GM18868 (cell line): ENCODE data around the gene GNG4.
"Not testable (repeated sequence)": the region's sequence is repeated elsewhere in the genome, so short reads cannot be mapped to it uniquely, and the experiment has no call there.

ENCODE experiments used
- ATAC-seq: cut with Tn5 transposase; IDR thresholded peaks from one replicate; pipeline ENCODE4 v1.9.1; 2021; ENCODE audit warnings: mild to moderate bottlenecking, moderate library complexity; ENCODE audit not compliant: unreplicated experiment

Gene GNG4

GRCh38 chr1:235588156-235588555 is 61.4 kb downstream of the GNG4 start:
- ATAC-seq = no peak

DNA sequence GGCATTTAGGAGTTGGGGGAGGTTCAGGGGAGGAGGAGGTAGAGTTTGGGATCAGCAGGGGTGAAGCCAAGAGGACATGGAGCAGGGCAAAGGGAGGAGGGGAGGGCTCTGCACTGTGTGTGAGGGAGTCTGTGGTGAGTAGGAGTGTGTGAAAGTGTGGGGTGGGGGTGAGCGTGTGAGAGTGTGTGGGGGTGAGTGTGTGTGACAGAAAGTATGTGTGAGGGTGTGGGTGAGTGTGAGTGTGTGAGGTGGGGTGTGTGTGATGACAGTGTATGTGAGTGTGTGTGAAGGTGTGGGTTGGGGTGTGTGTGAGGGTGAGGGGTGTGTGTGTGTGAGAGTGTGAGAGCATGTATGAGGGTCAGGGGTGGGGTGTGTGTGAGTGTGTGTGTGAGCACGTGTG is 62.6 kb downstream of the GNG4 start:
- no peak for ATAC-seq

- no peak for ATAC-seq
Measured at GRCh38 chr1:235586413-235586812, 63.2 kb downstream of the GNG4 start.

DNA sequence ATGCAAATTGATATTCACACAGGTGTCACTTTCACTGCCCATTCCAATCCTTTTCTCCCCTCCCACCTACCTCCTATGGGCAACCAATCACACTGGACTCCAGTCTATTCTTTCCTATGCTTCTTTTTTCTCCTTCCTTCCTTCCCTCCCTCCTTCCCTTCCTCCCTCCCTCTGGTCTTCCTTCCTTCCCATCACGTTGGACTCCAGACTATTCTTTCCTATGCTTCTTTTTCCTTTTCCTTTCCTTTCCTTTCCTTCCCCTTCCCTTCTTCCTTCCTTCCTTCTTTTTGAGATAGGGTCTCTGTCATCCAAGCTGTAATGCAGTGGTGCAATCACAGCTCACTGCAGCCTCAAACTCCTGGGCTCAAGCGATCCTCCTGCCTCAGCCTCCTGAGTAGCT is 64.6 kb downstream of the GNG4 start:
- no peak for ATAC-seq

- ATAC-seq = no peak
Measured at GRCh38 chr1:235583511-235584001, 66.0 kb downstream of the GNG4 start.

DNA sequence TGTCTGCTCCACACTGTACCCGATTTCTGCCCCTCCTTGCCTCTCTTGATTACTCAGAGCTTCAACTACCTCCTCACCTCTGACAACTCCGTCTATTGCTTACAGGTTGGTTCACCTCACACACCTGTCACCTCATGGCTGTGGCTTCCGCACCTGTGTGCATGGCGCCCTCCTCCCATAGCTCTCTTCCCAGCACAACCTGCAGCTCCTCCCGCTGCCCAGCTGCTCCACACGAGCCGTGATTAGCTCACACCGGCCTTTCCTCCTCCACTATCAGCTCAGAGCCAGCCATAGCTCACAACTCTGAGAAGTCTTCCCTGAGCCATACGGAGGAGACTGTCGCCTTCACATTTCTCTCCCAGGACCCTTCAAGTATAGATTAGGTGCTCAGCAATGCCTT is 67.5 kb downstream of the GNG4 start:
- no peak for ATAC-seq

GRCh38 chr1:235579891-235580290 is 69.7 kb downstream of the GNG4 start:
- ATAC-seq = no peak

GRCh38 chr1:235575597-235575996 is 74.0 kb downstream of the GNG4 start:
- ATAC-seq = no peak

- no peak for ATAC-seq
Measured at GRCh38 chr1:235573880-235574279, 75.7 kb downstream of the GNG4 start.

DNA sequence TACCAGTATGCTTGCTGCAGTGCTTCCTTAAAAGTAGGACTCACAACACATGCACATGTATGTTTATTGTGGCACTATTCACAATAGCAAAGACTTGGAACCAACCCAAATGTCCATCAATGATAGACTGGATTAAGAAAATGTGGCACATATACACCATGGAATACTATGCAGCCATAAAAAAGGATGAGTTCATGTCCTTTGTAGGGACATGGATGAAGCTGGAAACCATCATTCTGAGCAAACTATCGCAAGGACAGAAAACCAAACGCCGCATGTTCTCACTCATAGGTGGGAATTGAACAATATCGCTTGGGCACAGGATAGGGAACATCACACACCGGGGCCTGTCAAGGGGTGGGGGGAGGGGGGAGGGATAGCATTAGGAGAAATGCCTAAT is 76.6 kb downstream of the GNG4 start:
- ATAC-seq = not testable (repeated sequence)

DNA sequence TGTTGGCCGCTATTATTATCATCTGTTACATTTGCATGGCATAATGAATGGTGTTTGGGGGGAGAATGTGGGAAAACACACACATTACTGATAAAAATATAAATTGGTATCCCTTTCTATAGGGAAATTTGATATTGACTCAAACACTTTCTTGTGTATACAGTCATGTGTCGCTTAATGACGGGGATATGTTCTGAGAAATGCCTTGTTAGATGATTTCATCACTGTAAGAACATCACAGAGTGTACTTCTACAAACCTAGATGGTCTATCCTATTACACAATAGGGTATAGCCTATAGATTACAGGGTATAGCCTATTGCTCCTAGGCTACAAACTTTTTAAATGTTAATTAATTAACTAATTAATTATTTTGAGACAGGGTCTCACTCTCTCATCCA is 78.1 kb downstream of the GNG4 start:
- ATAC-seq = no peak

GRCh38 chr1:235567812-235568503 is 81.6 kb downstream of the GNG4 start:
- ATAC-seq = no peak

- ATAC-seq = no peak
Measured at GRCh38 chr1:235566084-235566483, 83.5 kb downstream of the GNG4 start.

DNA sequence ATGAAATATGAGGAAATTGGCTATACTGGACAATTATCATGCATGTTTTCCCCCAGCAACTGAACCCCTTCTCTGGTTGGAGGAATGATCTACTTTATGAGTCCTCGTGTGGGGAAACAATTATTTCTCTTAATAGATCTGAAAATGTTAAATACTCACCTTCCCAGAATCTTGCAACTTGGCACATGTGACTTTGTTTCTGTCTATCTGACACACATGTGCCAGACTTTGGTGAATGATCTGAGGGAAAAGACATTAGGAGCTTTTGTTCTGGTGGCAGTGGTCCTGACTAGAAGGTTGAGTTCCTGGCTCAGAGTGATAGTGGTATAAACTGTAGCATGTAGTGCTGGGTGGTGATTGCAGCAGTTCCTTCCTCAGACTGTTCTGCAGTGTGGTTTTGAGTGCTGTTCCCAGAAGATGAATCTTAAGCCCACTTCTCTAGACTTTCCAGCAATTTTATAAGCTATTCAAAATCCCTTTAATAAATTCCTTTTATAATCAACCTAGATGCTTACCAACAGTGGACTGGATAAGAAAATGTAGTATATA is 86.0 kb downstream of the GNG4 start:
- no peak for ATAC-seq

GRCh38 chr1:235562589-235562988 is 87.0 kb downstream of the GNG4 start:
- ATAC-seq = no peak

- no peak for ATAC-seq
Measured at GRCh38 chr1:235558621-235559169, 90.9 kb downstream of the GNG4 start.

DNA sequence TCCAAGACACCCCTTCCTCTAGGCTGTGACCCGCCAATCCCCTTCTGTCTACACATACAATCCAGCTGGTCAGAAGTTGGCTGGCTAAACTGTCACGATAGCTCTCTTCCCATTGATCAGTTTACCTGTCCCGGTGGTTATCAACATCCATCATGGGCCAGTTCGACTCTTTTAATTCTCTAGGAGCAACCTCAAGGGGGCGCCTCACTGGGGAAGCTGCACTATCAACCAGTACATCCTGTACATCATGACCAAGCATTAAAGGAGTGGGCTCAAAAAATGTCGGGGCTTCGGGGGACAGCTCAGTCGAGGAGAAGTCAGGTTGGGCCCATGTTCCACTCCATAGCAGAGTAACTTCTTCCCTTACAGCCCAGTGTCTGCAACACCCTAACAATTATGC is 92.1 kb downstream of the GNG4 start:
- ATAC-seq = no peak

DNA sequence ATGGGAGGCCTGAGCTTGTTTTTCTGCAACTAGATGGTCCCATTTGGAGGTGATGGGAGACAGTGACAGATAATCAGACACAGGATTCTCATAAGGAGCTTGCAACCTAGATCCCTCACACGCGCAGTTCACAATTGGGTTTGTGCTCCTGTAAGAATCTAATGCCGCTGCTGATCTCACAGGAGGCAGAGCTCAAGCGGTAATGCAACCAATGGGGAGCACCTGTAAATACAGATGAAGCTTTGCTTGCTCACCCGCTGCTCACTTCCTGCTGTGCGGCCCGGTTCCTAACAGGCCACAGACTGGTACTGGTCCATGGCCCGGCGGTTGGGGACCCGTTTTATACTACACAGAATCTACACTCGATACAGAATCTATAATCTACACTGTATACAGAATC is 92.8 kb downstream of the GNG4 start:
- no peak for ATAC-seq

- ATAC-seq = no peak
Measured at GRCh38 chr1:235553112-235553551, 96.5 kb downstream of the GNG4 start.

DNA sequence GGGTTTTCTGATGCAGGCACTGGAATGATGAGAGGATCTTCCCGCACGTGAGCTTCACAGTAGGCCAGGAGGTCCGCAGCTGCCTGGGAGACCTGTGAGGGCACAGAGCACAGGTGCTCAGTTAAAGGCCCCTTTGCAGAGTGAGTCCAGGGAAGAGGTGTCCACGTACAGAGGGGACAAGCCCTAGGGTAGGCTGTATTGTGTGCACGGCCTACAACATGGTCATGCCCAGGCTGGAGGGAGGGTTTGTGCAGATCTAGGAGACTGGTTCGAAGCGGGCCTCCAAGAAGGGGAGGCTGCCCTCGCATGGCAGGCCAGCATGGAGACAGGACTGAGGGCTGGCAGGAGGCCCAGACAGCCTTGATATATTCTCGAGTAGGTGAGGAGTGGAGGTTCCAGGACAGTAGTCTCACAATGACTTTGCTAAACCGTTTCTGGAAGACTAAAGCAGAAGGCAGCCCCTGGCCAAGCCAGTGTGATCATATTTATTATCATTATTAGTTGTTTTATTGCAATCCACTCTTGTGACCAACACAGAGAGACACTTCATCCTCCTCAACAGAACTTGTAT is 97.4 kb downstream of the GNG4 start:
- no peak for ATAC-seq

DNA sequence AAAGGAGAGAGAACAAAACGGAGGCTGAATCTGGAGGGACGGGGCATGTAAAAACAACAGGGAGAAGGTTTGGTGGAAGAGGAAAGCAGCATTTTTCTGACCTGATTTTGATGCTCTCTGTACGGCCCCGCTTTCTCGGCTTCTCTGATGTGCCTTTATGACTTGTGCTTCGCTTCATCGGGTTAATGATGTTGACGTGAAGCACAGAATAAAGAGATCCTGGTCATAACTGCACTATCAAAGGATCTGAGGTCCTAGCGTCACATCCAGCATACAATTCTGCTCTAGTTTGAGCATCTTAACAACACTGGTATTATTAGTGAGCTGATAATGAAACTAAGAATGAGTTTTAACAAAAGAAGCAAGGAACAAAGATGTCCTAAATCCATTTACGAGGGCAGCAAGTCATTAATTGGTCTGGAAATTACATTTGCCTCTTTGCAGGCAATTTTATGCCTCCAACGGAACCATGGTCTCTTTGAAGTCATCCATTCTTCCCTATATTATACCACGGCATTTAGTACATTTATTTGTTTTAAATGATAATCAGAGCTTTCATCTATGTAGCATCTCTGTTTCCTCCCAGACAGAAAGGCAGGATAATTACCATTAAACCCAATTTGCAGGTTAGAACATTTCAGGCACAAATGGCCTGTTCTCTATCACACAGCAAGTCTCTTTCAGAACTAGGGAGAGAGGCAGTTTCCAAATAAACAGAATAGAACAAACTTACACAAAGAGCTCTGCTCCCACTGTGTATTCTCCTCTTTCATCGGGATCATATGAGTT is 100.0 kb downstream of the GNG4 start:
- no peak for ATAC-seq
